ENCODE data around the gene SPNS2.

The SPNS2 gene

GRCh38 chr17:4542726-4543191 is 44.1 kb downstream of the SPNS2 start:
- no peak for DNase-seq
- intact Hi-C loops (cut with DNase I): no loop called here

GRCh38 chr17:4543557-4544026 is 44.9 kb downstream of the SPNS2 start:
- intact Hi-C loops (cut with DNase I): no loop called here
- DNase-seq: peak in 41 of 42 donors; percentile 31 to 95 (median 80)

GRCh38 chr17:4544135-4544950 is 45.7 kb downstream of the SPNS2 start:
- intact Hi-C loops (cut with DNase I): no loop called here
- DNase-seq: peak in 5 of 42 donors; percentile 18 to 57 (median 32)

- intact Hi-C loops (cut with DNase I): no loop called here
- DNase-seq: peak in 16 of 42 donors; percentile 24 to 76 (median 52)
Measured at GRCh38 chr17:4544951-4545216, 46.2 kb downstream of the SPNS2 start.

GRCh38 chr17:4545217-4545951 is 46.7 kb downstream of the SPNS2 start:
- DNase-seq: no peak
- intact Hi-C loops (cut with DNase I): no loop called here

- DNase-seq: no peak
Measured at GRCh38 chr17:4547118-4547906, 48.6 kb downstream of the SPNS2 start.

GRCh38 chr17:4548061-4548461 is 49.4 kb downstream of the SPNS2 start:
- DNase-seq: no peak
- intact Hi-C loops (cut with DNase I): no loop called here

More at GRCh38 chr17:4547118-4547906, 48.6 kb downstream of the SPNS2 start:
- intact Hi-C loops (cut with DNase I): no loop called here

- no peak for DNase-seq
- intact Hi-C loops (cut with DNase I): no loop called here
Measured at GRCh38 chr17:4548721-4549531, 50.2 kb downstream of the SPNS2 start.

- no peak for DNase-seq
- intact Hi-C loops (cut with DNase I): no loop called here
Measured at GRCh38 chr17:4549781-4550533, 51.3 kb downstream of the SPNS2 start.

GRCh38 chr17:4550534-4551039 is 51.9 kb downstream of the SPNS2 start:
- no peak for DNase-seq
- intact Hi-C loops (cut with DNase I): no loop called here

GRCh38 chr17:4551141-4551540 is 52.5 kb downstream of the SPNS2 start:
- no peak for DNase-seq
- intact Hi-C loops (cut with DNase I): no loop called here

- intact Hi-C loops (cut with DNase I): no loop called here
- DNase-seq: no peak
Measured at GRCh38 chr17:4551796-4552525, 53.3 kb downstream of the SPNS2 start.

GRCh38 chr17:4553669-4554068 is 55.0 kb downstream of the SPNS2 start:
- no peak for DNase-seq
- intact Hi-C loops (cut with DNase I): no loop called here

GRCh38 chr17:4554441-4554996 is 55.8 kb downstream of the SPNS2 start:
- DNase-seq: no peak
- intact Hi-C loops (cut with DNase I): no loop called here

GRCh38 chr17:4554997-4555799 is 56.5 kb downstream of the SPNS2 start, which contains the start of gene MYBBP1A:
Gene MYBBP1A (minus strand): TSS chr17:4555384. CDS start chr17:4555324, 60 bp downstream.
- DNase-seq: peak; percentile 91 to 99 (median 97)

More at GRCh38 chr17:4554997-4555799, 56.5 kb downstream of the SPNS2 start, which contains the start of gene MYBBP1A:
- intact Hi-C loops (cut with DNase I): loop anchor here (5.0 kb wide), 1 partner anchor 138 kb away; no protein-coding TSS in a partner anchor

Data from head of caudate nucleus (tissue), 42 donors.